GM23338 (cell line): ENCODE results near the gene MAPK9. TPM values are rescaled to one million over a fixed set of nuclear protein-coding genes. Genes with fewer than 3 reads are reported as not detected.

Experiments
- ATAC-seq: fragments of 200-7000 bp; cut with Tn5 transposase; 3 replicates; pipeline ENCODE4 v1.9.1; 2020
- DNase-seq: peaks from one replicate; pipeline ENCODE4 v3.0.0-alpha.2; 2015; ENCODE audit warnings: low spot score
- H2AFZ ChIP-seq: fragments of 200-600 bp; sonication (generic); 2 replicates; pipeline ENCODE4 v1.8.0; 2016; ENCODE audit warnings: antibody characterized with exemption, mild to moderate bottlenecking, moderate library complexity
- H3F3A ChIP-seq: fragments of 200-600 bp; sonication (generic); replicated peaks from 2 replicates; pipeline ENCODE4 v1.8.0; 2017; ENCODE audit warnings: antibody characterized with exemption, mixed run types, low read depth
- H3K27ac ChIP-seq: fragments of 200-600 bp; sonication (generic); 2 replicates; pipeline ENCODE4 v1.6.1; 2016; ENCODE audit warnings: low read depth
- H3K27me3 ChIP-seq: fragments of 200-600 bp; sonication (generic); 2 replicates; pipeline ENCODE4 v1.8.0; 2016; ENCODE audit warnings: mild to moderate bottlenecking, mixed run types, moderate library complexity; ENCODE audit not compliant: insufficient read depth
- H3K36me3 ChIP-seq: fragments of 200-600 bp; sonication (generic); 2 replicates; pipeline ENCODE4 v1.8.0; 2016; ENCODE audit warnings: mild to moderate bottlenecking; ENCODE audit not compliant: insufficient read depth
- H3K4me1 ChIP-seq: fragments of 200-600 bp; sonication (generic); 2 replicates; pipeline ENCODE4 v1.8.0; 2016; ENCODE audit warnings: mild to moderate bottlenecking, moderate library complexity; ENCODE audit not compliant: insufficient read depth
- H3K4me2 ChIP-seq: fragments of 200-600 bp; sonication (generic); 2 replicates; pipeline ENCODE4 v1.7.1; 2017; ENCODE audit warnings: mixed run types
- H3K4me3 ChIP-seq: fragments of 200-600 bp; sonication (generic); 2 replicates; pipeline ENCODE4 v1.6.1; 2016; ENCODE audit warnings: mixed run types
- H3K79me2 ChIP-seq: fragments of 200-600 bp; sonication (generic); replicated peaks from 2 replicates; pipeline ENCODE4 v1.8.0; 2017; ENCODE audit warnings: mild to moderate bottlenecking; ENCODE audit not compliant: insufficient read depth
- H3K9me2 ChIP-seq: fragments of 200-600 bp; sonication (generic); 2 replicates; pipeline ENCODE4 v1.8.0; 2017; ENCODE audit not compliant: insufficient read depth
- H4K20me1 ChIP-seq: fragments of 200-600 bp; sonication (generic); replicated peaks from 2 replicates; pipeline ENCODE4 v1.8.0; 2017; ENCODE audit warnings: mild to moderate bottlenecking; ENCODE audit not compliant: insufficient read depth
- H3K27ac Mint-ChIP-seq: 2 replicates; pipeline ENCODE4 v1.8.0; 2020; ENCODE audit warnings: inconsistent platforms, mild to moderate bottlenecking, moderate library complexity, mixed read lengths
- H3K27me3 Mint-ChIP-seq: 3 replicates; pipeline ENCODE4 v1.8.0; 2022; ENCODE audit warnings: low read depth, mild to moderate bottlenecking, moderate library complexity, mixed read lengths, inconsistent platforms; ENCODE audit not compliant: insufficient read depth, poor library complexity
- H3K36me3 Mint-ChIP-seq: 3 replicates; pipeline ENCODE4 v1.8.0; 2021; ENCODE audit warnings: low read depth, mild to moderate bottlenecking, inconsistent platforms, moderate library complexity, mixed read lengths
- H3K4me1 Mint-ChIP-seq: 3 replicates; pipeline ENCODE4 v1.8.0; 2020; ENCODE audit warnings: mild to moderate bottlenecking, inconsistent platforms, mixed read lengths
- H3K4me3 Mint-ChIP-seq: 3 replicates; pipeline ENCODE4 v1.8.0; 2021; ENCODE audit warnings: moderate library complexity, mild to moderate bottlenecking, inconsistent platforms, mixed read lengths
- H3K9me3 Mint-ChIP-seq: 3 replicates; pipeline ENCODE4 v1.8.0; 2020; ENCODE audit warnings: moderate library complexity, mild to moderate bottlenecking, inconsistent platforms, mixed read lengths
- CREB1 ChIP-seq: fragments of 250-450 bp; sonication (Bioruptor Pico); IDR thresholded peaks from 2 replicates; pipeline ENCODE4 v1.5.0; 2020; ENCODE audit warnings: low read depth, mild to moderate bottlenecking, moderate library complexity
- EZH2 ChIP-seq: fragments of 200-600 bp; sonication (generic); IDR thresholded peaks from one replicate; pipeline ENCODE4 v1.8.0; 2017; ENCODE audit warnings: antibody characterized with exemption, mild to moderate bottlenecking, low read depth; ENCODE audit not compliant: unreplicated experiment
- EZH2phosphoT487 ChIP-seq: fragments of 200-600 bp; sonication (generic); IDR thresholded peaks from one replicate; pipeline ENCODE4 v1.8.1; 2018; ENCODE audit warnings: antibody characterized with exemption; ENCODE audit not compliant: unreplicated experiment
- JUNB ChIP-seq: IDR thresholded peaks from one replicate; pipeline ENCODE4 v1.6.1; 2016; ENCODE audit warnings: antibody characterized with exemption; ENCODE audit not compliant: unreplicated experiment
- NANOG ChIP-seq: IDR thresholded peaks from 2 replicates; pipeline ENCODE4 v1.6.1; 2016; ENCODE audit warnings: antibody characterized with exemption, borderline replicate concordance
- POLR2AphosphoS5 ChIP-seq: IDR thresholded peaks from 2 replicates; pipeline ENCODE4 v1.6.1; 2016; ENCODE audit warnings: antibody characterized with exemption, low read depth
- STAT1 ChIP-seq: IDR thresholded peaks from one replicate; pipeline ENCODE4 v1.6.1; 2016; ENCODE audit warnings: antibody characterized with exemption; ENCODE audit not compliant: unreplicated experiment
- ZNF114 ChIP-seq: fragments of 250-450 bp; sonication (Bioruptor Pico); IDR thresholded peaks from 2 replicates; pipeline ENCODE4 v1.5.0; 2020; ENCODE audit warnings: mild to moderate bottlenecking, moderate library complexity
- ZNF331 ChIP-seq: fragments of 250-450 bp; sonication (Bioruptor Pico); IDR thresholded peaks from 2 replicates; pipeline ENCODE4 v1.5.0; 2020; ENCODE audit warnings: low read depth, mild to moderate bottlenecking, moderate library complexity
- polyA plus RNA-seq: library from polyadenylated mRNA; unstranded; fragments of >200 nt; fragmentation: Nextera tagmentation; extraction: Ambion mirVana; gene quantifications from 2 replicates; pipeline ENCODE4 v1.2.1, GENCODE V29; 2016
- total RNA-seq: library from RNA; depleted of rRNA; stranded (reverse); fragments of >200 nt; shearing (Covaris generic); gene quantifications from 2 replicates; pipeline ENCODE4 v1.2.3, GENCODE V29; 2014
- TF ChIP-seq, protein P1 (sequence below): fragments of 250-450 bp; sonication (Bioruptor Pico); IDR thresholded peaks from 2 replicates; pipeline ENCODE4 v1.5.0; 2020; ENCODE audit warnings: mild to moderate bottlenecking, moderate library complexity
- TF ChIP-seq, protein P2 (sequence below), 2 experiments: fragments of 200-600 bp in 1 of 2; sonication (generic) in 1 of 2; conservative IDR thresholded peaks; 2 replicates each; pipeline versions ENCODE4 v1.5.1 to v1.6.1; 2016 to 2017; ENCODE audit warnings: antibody characterized with exemption in 2 of 2, low read depth in 2 of 2, mild to moderate bottlenecking in 2 of 2, moderate library complexity in 1 of 2
- TF ChIP-seq, protein P3 (sequence below): IDR thresholded peaks from 2 replicates; pipeline ENCODE4 v1.6.1; 2016; ENCODE audit warnings: antibody characterized with exemption

Gene MAPK9
- total and polyA plus RNA-seq, 2 experiments from 2014 or later: 16.8 to 37.0 TPM

DNA sequence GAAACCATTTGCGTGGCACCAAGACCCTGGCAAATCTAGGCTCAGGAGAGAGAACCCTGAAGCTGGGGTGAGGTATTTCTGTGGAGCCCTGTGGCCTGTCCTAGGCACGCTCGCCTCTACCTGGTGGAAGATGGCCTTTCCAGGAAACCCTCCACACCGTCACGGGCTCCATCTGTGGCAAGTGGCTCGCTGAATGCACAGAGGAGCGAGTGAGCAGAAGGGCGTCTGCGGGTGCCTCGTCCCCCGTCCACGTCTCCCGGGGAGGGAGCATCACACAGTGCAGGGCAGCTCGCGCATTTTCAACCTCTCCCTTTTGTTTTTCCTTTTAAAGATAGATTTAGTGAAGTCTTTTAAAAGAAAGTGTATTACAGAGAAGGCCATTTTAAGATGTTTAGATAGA, 57.6 kb downstream of the MAPK9 start:
- Histone ChIP-seq H3K9me2 (no peaks in the 10 kb centered on the region), H3K27ac (no peak overlapping the region), H3K4me2 (no peak overlapping the region), H4K20me1 (0 out of 2 replicates have a peak, but pooled peaks cover 2% of the 10 kb centered on the region), H3K36me3 (peaks cover 3% of the 10 kb centered on the region; the same call in 1 of the 2 replicates), H3K79me2 (no peaks in the 10 kb centered on the region), H3F3A (no peaks in the 10 kb centered on the region), H3K4me3 (no peak overlapping the region), H2AFZ (no peak overlapping the region), H3K27me3 (no peaks in the 10 kb centered on the region), H3K4me1 (no peaks in the 10 kb centered on the region)
- H3K4me1 Mint-ChIP-seq: peaks cover 6% of the 10 kb centered on the region; the same call in 1 of the 3 replicates
- ATAC-seq (no peak), DNase-seq (no peak)
- H3K36me3 Mint-ChIP-seq: peaks cover 40% of the 10 kb centered on the region
- H3K27me3 Mint-ChIP-seq: no peaks in the 10 kb centered on the region
- no peak overlapping the region for H3K4me3 Mint-ChIP-seq
- TF ChIP-seq JUNB (no peak), EZH2phosphoT487 (no peak)
- H3K9me3 Mint-ChIP-seq: no peaks in the 10 kb centered on the region; the same call in 2 of the 3 replicates
- no peak overlapping the region for H3K27ac Mint-ChIP-seq

DNA sequence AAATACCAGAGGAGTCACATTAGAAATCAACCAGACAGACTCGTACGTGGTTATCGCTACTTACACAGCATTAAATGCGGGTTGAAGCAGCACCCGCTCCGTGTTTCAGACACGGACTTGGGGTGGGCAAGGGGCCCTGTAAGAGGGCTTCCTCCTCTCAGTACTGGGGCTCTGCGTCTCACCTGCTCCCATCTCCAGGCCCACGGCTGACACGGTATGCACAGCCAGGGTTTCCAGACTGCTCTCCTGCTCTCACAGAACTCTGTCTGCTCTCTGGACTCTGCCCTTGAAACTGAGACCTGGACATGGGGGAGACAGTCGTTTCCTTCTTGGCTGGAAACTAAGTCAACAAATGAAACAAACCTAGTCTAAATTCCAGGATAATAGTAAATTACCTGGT, 58.2 kb downstream of the MAPK9 start:
- DNase-seq (no peak), ATAC-seq (no peak)
- no peaks in the 10 kb centered on the region for H3K9me2 ChIP-seq
- no peaks in the 10 kb centered on the region for H3K4me1 ChIP-seq
- Mint-ChIP-seq H3K4me3 (no peak overlapping the region), H3K4me1 (peaks cover 6% of the 10 kb centered on the region; the same call in 1 of the 3 replicates), H3K27me3 (no peaks in the 10 kb centered on the region), H3K36me3 (peaks cover 38% of the 10 kb centered on the region), H3K9me3 (no peaks in the 10 kb centered on the region; the same call in 2 of the 3 replicates), H3K27ac (no peak overlapping the region)
- no peak overlapping the region for H3K4me3 ChIP-seq
- no peaks in the 10 kb centered on the region for H3K79me2 ChIP-seq
- H2AFZ ChIP-seq: no peak overlapping the region
- no peaks in the 10 kb centered on the region for H3K27me3 ChIP-seq
- H3K4me2 ChIP-seq: no peak overlapping the region
- 0 out of 2 replicates have a peak, but pooled peaks cover 2% of the 10 kb centered on the region for H4K20me1 ChIP-seq
- H3K27ac ChIP-seq: no peak overlapping the region
- H3F3A ChIP-seq: no peaks in the 10 kb centered on the region
- H3K36me3 ChIP-seq: peaks cover 3% of the 10 kb centered on the region; the same call in 1 of the 2 replicates
- no peak for TF ChIP-seq NANOG
- no peak for TF ChIP-seq JUNB
- TF ChIP-seq STAT1: no peak
- TF ChIP-seq, protein P1, sequence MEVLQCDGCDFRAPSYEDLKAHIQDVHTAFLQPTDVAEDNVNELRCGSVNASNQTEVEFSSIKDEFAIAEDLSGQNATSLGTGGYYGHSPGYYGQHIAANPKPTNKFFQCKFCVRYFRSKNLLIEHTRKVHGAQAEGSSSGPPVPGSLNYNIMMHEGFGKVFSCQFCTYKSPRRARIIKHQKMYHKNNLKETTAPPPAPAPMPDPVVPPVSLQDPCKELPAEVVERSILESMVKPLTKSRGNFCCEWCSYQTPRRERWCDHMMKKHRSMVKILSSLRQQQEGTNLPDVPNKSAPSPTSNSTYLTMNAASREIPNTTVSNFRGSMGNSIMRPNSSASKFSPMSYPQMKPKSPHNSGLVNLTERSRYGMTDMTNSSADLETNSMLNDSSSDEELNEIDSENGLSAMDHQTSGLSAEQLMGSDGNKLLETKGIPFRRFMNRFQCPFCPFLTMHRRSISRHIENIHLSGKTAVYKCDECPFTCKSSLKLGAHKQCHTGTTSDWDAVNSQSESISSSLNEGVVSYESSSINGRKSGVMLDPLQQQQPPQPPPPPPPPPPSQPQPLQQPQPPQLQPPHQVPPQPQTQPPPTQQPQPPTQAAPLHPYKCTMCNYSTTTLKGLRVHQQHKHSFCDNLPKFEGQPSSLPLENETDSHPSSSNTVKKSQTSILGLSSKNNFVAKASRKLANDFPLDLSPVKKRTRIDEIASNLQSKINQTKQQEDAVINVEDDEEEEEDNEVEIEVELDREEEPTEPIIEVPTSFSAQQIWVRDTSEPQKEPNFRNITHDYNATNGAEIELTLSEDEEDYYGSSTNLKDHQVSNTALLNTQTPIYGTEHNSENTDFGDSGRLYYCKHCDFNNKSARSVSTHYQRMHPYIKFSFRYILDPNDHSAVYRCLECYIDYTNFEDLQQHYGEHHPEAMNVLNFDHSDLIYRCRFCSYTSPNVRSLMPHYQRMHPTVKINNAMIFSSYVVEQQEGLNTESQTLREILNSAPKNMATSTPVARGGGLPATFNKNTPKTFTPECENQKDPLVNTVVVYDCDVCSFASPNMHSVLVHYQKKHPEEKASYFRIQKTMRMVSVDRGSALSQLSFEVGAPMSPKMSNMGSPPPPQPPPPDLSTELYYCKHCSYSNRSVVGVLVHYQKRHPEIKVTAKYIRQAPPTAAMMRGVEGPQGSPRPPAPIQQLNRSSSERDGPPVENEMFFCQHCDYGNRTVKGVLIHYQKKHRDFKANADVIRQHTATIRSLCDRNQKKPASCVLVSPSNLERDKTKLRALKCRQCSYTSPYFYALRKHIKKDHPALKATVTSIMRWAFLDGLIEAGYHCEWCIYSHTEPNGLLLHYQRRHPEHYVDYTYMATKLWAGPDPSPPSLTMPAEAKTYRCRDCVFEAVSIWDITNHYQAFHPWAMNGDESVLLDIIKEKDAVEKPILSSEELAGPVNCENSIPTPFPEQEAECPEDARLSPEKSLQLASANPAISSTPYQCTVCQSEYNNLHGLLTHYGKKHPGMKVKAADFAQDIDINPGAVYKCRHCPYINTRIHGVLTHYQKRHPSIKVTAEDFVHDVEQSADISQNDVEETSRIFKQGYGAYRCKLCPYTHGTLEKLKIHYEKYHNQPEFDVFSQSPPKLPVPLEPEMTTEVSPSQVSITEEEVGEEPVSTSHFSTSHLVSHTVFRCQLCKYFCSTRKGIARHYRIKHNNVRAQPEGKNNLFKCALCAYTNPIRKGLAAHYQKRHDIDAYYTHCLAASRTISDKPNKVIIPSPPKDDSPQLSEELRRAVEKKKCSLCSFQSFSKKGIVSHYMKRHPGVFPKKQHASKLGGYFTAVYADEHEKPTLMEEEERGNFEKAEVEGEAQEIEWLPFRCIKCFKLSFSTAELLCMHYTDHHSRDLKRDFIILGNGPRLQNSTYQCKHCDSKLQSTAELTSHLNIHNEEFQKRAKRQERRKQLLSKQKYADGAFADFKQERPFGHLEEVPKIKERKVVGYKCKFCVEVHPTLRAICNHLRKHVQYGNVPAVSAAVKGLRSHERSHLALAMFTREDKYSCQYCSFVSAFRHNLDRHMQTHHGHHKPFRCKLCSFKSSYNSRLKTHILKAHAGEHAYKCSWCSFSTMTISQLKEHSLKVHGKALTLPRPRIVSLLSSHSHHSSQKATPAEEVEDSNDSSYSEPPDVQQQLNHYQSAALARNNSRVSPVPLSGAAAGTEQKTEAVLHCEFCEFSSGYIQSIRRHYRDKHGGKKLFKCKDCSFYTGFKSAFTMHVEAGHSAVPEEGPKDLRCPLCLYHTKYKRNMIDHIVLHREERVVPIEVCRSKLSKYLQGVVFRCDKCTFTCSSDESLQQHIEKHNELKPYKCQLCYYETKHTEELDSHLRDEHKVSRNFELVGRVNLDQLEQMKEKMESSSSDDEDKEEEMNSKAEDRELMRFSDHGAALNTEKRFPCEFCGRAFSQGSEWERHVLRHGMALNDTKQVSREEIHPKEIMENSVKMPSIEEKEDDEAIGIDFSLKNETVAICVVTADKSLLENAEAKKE (CRISPR knock-in tag): no peak
- TF ChIP-seq, protein P2, sequence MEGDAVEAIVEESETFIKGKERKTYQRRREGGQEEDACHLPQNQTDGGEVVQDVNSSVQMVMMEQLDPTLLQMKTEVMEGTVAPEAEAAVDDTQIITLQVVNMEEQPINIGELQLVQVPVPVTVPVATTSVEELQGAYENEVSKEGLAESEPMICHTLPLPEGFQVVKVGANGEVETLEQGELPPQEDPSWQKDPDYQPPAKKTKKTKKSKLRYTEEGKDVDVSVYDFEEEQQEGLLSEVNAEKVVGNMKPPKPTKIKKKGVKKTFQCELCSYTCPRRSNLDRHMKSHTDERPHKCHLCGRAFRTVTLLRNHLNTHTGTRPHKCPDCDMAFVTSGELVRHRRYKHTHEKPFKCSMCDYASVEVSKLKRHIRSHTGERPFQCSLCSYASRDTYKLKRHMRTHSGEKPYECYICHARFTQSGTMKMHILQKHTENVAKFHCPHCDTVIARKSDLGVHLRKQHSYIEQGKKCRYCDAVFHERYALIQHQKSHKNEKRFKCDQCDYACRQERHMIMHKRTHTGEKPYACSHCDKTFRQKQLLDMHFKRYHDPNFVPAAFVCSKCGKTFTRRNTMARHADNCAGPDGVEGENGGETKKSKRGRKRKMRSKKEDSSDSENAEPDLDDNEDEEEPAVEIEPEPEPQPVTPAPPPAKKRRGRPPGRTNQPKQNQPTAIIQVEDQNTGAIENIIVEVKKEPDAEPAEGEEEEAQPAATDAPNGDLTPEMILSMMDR (conservative IDR thresholded peaks at IDR 0.05; ENCODE audit: low read depth in 2 of 2): no peak
- no peak for TF ChIP-seq EZH2
- TF ChIP-seq, protein P3, sequence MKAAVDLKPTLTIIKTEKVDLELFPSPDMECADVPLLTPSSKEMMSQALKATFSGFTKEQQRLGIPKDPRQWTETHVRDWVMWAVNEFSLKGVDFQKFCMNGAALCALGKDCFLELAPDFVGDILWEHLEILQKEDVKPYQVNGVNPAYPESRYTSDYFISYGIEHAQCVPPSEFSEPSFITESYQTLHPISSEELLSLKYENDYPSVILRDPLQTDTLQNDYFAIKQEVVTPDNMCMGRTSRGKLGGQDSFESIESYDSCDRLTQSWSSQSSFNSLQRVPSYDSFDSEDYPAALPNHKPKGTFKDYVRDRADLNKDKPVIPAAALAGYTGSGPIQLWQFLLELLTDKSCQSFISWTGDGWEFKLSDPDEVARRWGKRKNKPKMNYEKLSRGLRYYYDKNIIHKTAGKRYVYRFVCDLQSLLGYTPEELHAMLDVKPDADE: no peak
- TF ChIP-seq EZH2phosphoT487: no peak
- no peak for TF ChIP-seq ZNF114 (CRISPR knock-in tag)
- TF ChIP-seq ZNF331: no peak
- no peak for TF ChIP-seq CREB1 (CRISPR knock-in tag)
- TF ChIP-seq POLR2AphosphoS5: no peak
